ENCODE results near the gene MIOS. TPM values are rescaled to one million over a fixed set of nuclear protein-coding genes. Genes with fewer than 3 reads are reported as not detected.

The MIOS gene
- total RNA-seq, 1 experiment from 2014 or later: 65.4 TPM

DNA sequence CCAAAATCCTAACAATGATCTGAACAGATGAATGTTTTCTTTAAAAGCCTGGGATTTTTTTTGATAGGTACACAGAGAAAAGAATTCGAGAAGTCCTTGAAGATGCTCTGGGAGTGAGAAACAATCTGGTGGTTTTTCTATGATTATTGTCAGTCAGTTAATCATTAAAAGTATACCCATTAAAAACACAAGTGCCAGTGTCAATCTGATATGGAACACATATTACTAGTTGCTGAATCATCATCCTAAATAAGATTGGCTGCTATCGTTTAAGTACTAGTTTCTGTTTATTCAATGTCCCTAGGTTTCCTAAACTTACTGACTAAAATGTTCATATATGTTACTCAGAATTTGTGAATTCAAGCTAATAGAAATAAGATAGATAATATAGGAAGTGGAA is 47.2 kb upstream of the MIOS start:
- H3K36me3 Mint-ChIP-seq (ENCODE audit: insufficient read depth, unreplicated experiment): no peaks in the 10 kb centered on the region
- no peak for DNase-seq (ENCODE audit: unreplicated experiment)
- no peaks in the 10 kb centered on the region for H3K4me1 Mint-ChIP-seq (ENCODE audit: insufficient read depth, unreplicated experiment)
- no peaks in the 10 kb centered on the region for H3K27me3 Mint-ChIP-seq (ENCODE audit: insufficient read depth, unreplicated experiment)
- intact Hi-C loops (cut with micrococcal nuclease): no loop called here
- ChIA-PET POLR2A (no interaction called here), CTCF (interaction anchor here (0.6 to 2.5 kb wide), 3 partner anchors 22 to 671 kb away, joined by 3 to 8 read pairs (median 3); no protein-coding TSS in a partner anchor)
- no TSS peak for BruUV-seq (replicated peaks)
- no peaks in the 10 kb centered on the region for H3K9me3 Mint-ChIP-seq (ENCODE audit: unreplicated experiment)
- no peak overlapping the region for H3K4me3 Mint-ChIP-seq (ENCODE audit: unreplicated experiment)
- no peak overlapping the region for H3K27ac Mint-ChIP-seq (ENCODE audit: low read depth, unreplicated experiment)
- TF ChIP-seq CTCF (IDR thresholded peaks at IDR 0.05; ENCODE audit: unreplicated experiment): no peak

DNA sequence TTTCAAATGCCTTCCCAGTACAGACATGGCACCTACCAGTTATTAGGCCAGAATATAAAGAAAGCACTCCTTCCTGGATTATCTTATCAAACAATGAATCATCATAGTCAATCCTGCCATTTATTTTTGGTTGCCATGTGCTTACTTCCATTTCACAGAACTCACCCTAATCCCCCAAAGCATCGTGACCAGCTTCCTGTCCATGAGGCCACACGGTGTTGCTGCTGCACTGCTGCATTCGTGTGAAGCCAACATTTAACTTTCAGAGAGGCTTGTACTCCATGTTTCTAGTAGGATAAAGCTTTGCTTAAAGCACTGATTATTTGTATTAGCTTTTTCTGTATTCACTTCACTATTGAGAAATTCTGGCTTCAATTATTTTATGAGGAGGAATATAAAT is 45.4 kb upstream of the MIOS start:
- CTCF ChIA-PET: interaction anchor here (0.6 to 2.5 kb wide), 5 partner anchors 8 to 110 kb away, joined by 3 to 8 read pairs (median 3); no protein-coding TSS in a partner anchor

DNA sequence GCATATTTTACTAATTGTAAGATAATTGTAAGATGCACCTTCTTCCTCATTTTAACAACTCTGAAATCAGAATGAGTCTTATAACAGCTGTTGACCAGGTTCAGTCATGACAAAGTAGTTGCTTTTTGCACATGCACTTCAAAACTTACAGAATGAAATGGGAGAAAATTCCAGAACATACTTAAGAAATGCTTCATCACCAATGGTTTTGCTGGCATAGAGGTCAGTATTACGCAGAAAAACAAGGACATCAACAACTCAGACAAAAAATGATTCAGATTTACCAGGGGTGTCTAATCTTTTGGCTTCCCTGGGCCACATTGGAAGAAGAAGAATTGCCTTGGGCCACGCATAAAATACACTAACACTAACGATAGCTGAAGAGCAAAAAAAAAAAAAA is 44.3 kb upstream of the MIOS start:
- no peaks in the 10 kb centered on the region for H3K27me3 Mint-ChIP-seq (ENCODE audit: insufficient read depth, unreplicated experiment)
- ChIA-PET POLR2A (interaction anchor here (1.3 kb wide), 1 partner anchor 30 kb away, joined by 3 read pairs; no protein-coding TSS in a partner anchor), CTCF (interaction anchor here (0.6 kb wide), 1 partner anchor 100 kb away, joined by 4 read pairs; no protein-coding TSS in a partner anchor)
- H3K4me3 Mint-ChIP-seq (ENCODE audit: unreplicated experiment): no peak overlapping the region
- peaks cover 5% of the 10 kb centered on the region for H3K9me3 Mint-ChIP-seq (ENCODE audit: unreplicated experiment)
- no TSS peak for BruUV-seq (replicated peaks)
- DNase-seq (ENCODE audit: unreplicated experiment): no peak
- H3K36me3 Mint-ChIP-seq (ENCODE audit: insufficient read depth, unreplicated experiment): no peaks in the 10 kb centered on the region
- H3K4me1 Mint-ChIP-seq (ENCODE audit: insufficient read depth, unreplicated experiment): no peaks in the 10 kb centered on the region
- no peak overlapping the region for H3K27ac Mint-ChIP-seq (ENCODE audit: low read depth, unreplicated experiment)
- no peak for TF ChIP-seq CTCF (IDR thresholded peaks at IDR 0.05; ENCODE audit: unreplicated experiment)
- intact Hi-C loops (cut with micrococcal nuclease): no loop called here

More for the DNA sequence above, 45.4 kb upstream of the MIOS start:
- no TSS peak for BruUV-seq (replicated peaks)
- no peak for DNase-seq (ENCODE audit: unreplicated experiment)
- POLR2A ChIA-PET: interaction anchor here (0.8 to 1.3 kb wide), 2 partner anchors 27 to 29 kb away, joined by 3 read pairs; no protein-coding TSS in a partner anchor
- H3K27ac Mint-ChIP-seq (ENCODE audit: low read depth, unreplicated experiment): no peak overlapping the region
- H3K4me1 Mint-ChIP-seq (ENCODE audit: insufficient read depth, unreplicated experiment): no peaks in the 10 kb centered on the region
- H3K4me3 Mint-ChIP-seq (ENCODE audit: unreplicated experiment): no peak overlapping the region
- H3K27me3 Mint-ChIP-seq (ENCODE audit: insufficient read depth, unreplicated experiment): no peaks in the 10 kb centered on the region
- no peaks in the 10 kb centered on the region for H3K9me3 Mint-ChIP-seq (ENCODE audit: unreplicated experiment)
- no peak for TF ChIP-seq CTCF (IDR thresholded peaks at IDR 0.05; ENCODE audit: unreplicated experiment)
- H3K36me3 Mint-ChIP-seq (ENCODE audit: insufficient read depth, unreplicated experiment): no peaks in the 10 kb centered on the region
- intact Hi-C loops (cut with micrococcal nuclease): no loop called here

DNA sequence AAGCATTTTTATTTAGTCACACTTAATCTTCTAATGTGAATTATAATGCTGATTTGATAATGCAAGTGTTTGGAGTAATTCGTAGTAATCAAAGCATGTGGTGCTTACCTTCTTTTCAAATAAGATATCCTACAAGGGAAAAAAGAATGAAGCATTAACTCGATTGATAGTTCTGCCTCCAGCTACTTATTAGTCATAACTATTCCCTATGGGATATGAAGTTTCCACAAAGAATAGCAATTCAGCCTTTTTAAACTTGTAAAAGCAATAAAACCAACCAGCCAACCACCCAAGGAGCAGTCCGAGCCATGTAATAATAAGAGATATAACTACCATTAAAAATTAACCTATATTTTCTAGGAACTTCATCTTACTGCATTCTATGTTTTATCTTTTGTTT is 42.6 kb upstream of the MIOS start:
- no TSS peak for BruUV-seq (replicated peaks)
- Mint-ChIP-seq H3K27me3 (ENCODE audit: insufficient read depth, unreplicated experiment) (no peaks in the 10 kb centered on the region), H3K4me3 (ENCODE audit: unreplicated experiment) (no peak overlapping the region)

More for the DNA sequence above, 42.6 kb upstream of the MIOS start:
- DNase-seq (ENCODE audit: unreplicated experiment): no peak
- intact Hi-C loops (cut with micrococcal nuclease): no loop called here
- TF ChIP-seq CTCF (IDR thresholded peaks at IDR 0.05; ENCODE audit: unreplicated experiment): no peak
- no peaks in the 10 kb centered on the region for H3K36me3 Mint-ChIP-seq (ENCODE audit: insufficient read depth, unreplicated experiment)
- ChIA-PET CTCF (interaction anchor here (1.1 kb wide), 1 partner anchor 420 kb away, joined by 5 read pairs; no protein-coding TSS in a partner anchor), POLR2A (interaction anchor here (1.0 kb wide), 1 partner anchor 12 kb away, joined by 3 read pairs; the partner anchor contains the start of gene COL28A1)
- H3K9me3 Mint-ChIP-seq (ENCODE audit: unreplicated experiment): peaks cover 7% of the 10 kb centered on the region
- no peaks in the 10 kb centered on the region for H3K4me1 Mint-ChIP-seq (ENCODE audit: insufficient read depth, unreplicated experiment)
- no peak overlapping the region for H3K27ac Mint-ChIP-seq (ENCODE audit: low read depth, unreplicated experiment)

All from MCF 10A (cell line).